Vagina (tissue), 2 donors: ENCODE results near the gene MSANTD3. TPM values are rescaled to one million over a fixed set of nuclear protein-coding genes. Genes with fewer than 3 reads are reported as not detected.
"Not testable (repeated sequence)": the region's sequence is repeated elsewhere in the genome, so short reads cannot be mapped to it uniquely, and the experiment has no call there.

Source experiments
- DNase-seq, 2 donors: peaks; one replicate each; pipeline ENCODE4 v3.0.0-alpha.2; 2017; ENCODE audit errors: extremely low spot score in 2 of 2
- H3K27ac ChIP-seq: fragments of 200-600 bp; sonication (generic); one replicate; pipeline ENCODE4 v1.5.1; 2019
- H3K27me3 ChIP-seq: fragments of 200-600 bp; sonication (generic); one replicate; pipeline ENCODE4 v1.5.1; 2019
- H3K36me3 ChIP-seq, 2 donors: fragments of 200-600 bp; sonication (generic); one replicate each; pipeline ENCODE4 v1.5.1; 2017 to 2019
- H3K4me1 ChIP-seq: fragments of 200-600 bp; sonication (generic); one replicate; pipeline ENCODE4 v1.5.1; 2019
- H3K4me3 ChIP-seq, 2 donors: fragments of 200-600 bp; sonication (generic); 1 replicate in 1 of 2; 2 replicates in 1 of 2; pipeline ENCODE4 v1.5.1; 2016 to 2019
- H3K9me3 ChIP-seq: fragments of 200-600 bp; sonication (generic); one replicate; pipeline ENCODE4 v1.5.1; 2019
- POLR2A ChIP-seq, 2 donors: fragments of 450-650 bp; IDR thresholded peaks; one replicate each; pipeline ENCODE4 v1.6.1; 2017; ENCODE audit warnings: antibody characterized with exemption in 2 of 2, mild to moderate bottlenecking in 2 of 2, moderate library complexity in 2 of 2
- POLR2AphosphoS5 ChIP-seq, 2 donors: sonication (generic); formaldehyde crosslinking; IDR thresholded peaks; one replicate each; pipeline ENCODE4 v1.9.0; 2017; ENCODE audit warnings: antibody characterized with exemption in 2 of 2, mild to moderate bottlenecking in 2 of 2, low read depth in 1 of 2; ENCODE audit not compliant: insufficient read depth in 1 of 2
- intact Hi-C: fragments of 100-400 bp; cut with DNase I; formaldehyde crosslinking; loops from one replicate; pipeline ENCODE4 v1.15.1; 2023
- total RNA-seq: library from RNA; depleted of rRNA; stranded (reverse); fragments of >200 nt; gene quantifications from one replicate; pipeline ENCODE4 v1.2.3, GENCODE V29; 2016
- TF ChIP-seq, protein P1 (sequence below), 3 experiments: fragments of 450-650 bp in 2 of 3; fragments of 200-600 bp in 1 of 3; sonication (generic) in 1 of 3; IDR thresholded peaks; one replicate each; pipeline ENCODE4 v1.5.1; 2017 to 2019; ENCODE audit warnings: antibody characterized with exemption in 3 of 3, mild to moderate bottlenecking in 2 of 3, moderate library complexity in 2 of 3

MSANTD3 gene
- total RNA-seq, 1 donor from 2014 or later = 27.3 TPM

DNA sequence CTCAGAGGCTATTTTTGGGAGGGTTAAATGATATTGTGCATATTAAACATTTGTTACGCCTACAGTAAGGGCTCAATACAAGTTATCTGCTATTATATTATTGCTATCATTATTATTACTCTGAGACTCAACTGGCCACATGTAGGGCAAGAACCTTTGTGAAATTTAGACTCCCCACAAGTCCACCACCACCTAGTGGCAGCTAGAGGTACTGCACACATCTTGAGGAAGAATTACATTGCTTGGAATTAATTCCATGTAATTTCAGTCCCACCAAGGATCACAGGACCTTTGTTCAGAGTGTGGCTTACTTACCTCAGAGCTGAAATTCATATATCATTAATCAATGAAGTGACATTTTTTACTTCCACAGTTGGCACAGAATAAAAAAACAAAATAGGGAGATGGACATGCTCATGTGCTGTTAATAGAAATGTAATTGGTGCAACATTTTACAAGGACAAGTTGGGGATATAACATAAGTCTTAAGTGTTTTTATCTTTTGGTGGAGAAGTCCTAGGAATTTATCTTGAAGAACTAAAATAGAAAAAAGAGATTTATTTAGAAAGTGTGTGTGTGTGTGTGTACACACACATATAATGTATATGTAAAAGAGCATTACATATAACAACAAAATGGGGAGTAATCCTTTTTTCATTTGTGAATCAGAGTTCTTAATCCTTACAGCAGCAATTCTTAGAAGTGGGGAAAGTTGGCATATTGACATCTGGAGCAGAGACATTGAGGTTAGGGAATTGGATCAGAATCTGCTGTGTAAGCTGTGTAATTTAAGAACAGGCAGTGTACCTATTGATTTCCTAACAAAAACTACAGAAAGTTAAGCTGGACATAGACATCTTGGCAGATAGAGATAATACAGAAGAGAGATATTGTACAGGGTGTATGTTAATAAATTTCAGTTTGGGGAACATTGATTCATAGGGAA lies 11.2 kb downstream of the MSANTD3 start:
- Histone ChIP-seq H3K27me3 (no peaks in the 10 kb centered on the region), H3K4me3 (no peak overlapping the region), H3K36me3 (no peaks in the 10 kb centered on the region), H3K27ac (no peak overlapping the region), H3K4me1 (peaks cover 16% of the 10 kb centered on the region), H3K9me3 (no peaks in the 10 kb centered on the region)
- no peak for DNase-seq
- intact Hi-C loops = no loop called here
- TF ChIP-seq POLR2AphosphoS5 (IDR thresholded peaks at IDR 0.05; ENCODE audit: insufficient read depth in 1 of 2, low read depth in 1 of 2) = no peak
- no peak for TF ChIP-seq POLR2A (IDR thresholded peaks at IDR 0.05)
- TF ChIP-seq, protein P1, sequence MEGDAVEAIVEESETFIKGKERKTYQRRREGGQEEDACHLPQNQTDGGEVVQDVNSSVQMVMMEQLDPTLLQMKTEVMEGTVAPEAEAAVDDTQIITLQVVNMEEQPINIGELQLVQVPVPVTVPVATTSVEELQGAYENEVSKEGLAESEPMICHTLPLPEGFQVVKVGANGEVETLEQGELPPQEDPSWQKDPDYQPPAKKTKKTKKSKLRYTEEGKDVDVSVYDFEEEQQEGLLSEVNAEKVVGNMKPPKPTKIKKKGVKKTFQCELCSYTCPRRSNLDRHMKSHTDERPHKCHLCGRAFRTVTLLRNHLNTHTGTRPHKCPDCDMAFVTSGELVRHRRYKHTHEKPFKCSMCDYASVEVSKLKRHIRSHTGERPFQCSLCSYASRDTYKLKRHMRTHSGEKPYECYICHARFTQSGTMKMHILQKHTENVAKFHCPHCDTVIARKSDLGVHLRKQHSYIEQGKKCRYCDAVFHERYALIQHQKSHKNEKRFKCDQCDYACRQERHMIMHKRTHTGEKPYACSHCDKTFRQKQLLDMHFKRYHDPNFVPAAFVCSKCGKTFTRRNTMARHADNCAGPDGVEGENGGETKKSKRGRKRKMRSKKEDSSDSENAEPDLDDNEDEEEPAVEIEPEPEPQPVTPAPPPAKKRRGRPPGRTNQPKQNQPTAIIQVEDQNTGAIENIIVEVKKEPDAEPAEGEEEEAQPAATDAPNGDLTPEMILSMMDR (IDR thresholded peaks at IDR 0.05) = peak; percentile 37 to 89 (median 84)

DNA sequence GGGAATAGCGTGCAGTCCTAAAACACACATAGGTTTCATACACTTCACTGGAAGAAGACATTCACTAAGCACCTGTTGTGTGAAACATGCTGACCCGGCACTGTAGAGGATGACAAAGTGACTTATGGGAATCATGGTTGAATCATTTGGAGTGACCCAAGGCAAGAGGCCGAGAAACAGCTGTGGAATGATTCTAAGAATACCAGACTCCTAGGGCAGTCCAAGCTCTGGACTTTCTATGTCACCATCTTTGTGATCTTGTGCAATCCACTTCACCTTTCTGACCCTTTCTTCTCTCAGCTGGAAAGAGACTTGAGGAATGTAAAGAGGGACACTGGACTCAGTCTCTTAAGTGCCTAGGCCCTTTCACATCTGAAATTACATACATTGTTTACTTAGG lies 13.1 kb downstream of the MSANTD3 start:
- Histone ChIP-seq H3K27ac (no peak overlapping the region), H3K4me1 (peaks cover 11% of the 10 kb centered on the region), H3K4me3 (no peak overlapping the region), H3K9me3 (no peaks in the 10 kb centered on the region), H3K36me3 (no peaks in the 10 kb centered on the region), H3K27me3 (no peaks in the 10 kb centered on the region)
- TF ChIP-seq, protein P1 (IDR thresholded peaks at IDR 0.05) = no peak
- no peak for TF ChIP-seq POLR2A (IDR thresholded peaks at IDR 0.05)
- no peak for TF ChIP-seq POLR2AphosphoS5 (IDR thresholded peaks at IDR 0.05; ENCODE audit: insufficient read depth in 1 of 2, low read depth in 1 of 2)
- no peak for DNase-seq
- intact Hi-C loops = loop anchor here (10.0 kb wide), 1 partner anchor 925 kb away; no protein-coding TSS in a partner anchor

DNA sequence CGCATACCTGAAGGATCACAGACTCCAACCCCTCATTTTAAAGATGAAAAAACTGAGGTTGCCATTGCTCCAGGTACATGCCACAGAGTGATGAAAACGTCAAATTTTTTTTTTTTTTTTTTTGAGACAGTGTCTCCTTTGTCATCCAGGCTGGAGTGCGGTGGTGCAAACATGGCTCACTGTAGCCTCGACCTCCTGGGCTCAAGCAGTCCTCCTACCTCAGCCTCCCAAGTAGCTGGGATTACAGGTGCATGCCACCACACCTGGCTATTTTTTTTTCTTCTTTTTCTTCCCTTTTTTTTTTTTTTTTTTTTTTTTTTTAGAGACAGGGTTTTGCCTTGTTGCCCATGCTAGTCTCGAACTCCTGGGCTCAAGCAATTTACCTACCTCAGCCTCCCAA lies 13.5 kb downstream of the MSANTD3 start:
- intact Hi-C loops = loop anchor here (10.0 kb wide), 1 partner anchor 924 kb away; no protein-coding TSS in a partner anchor
- not testable (repeated sequence) for H3K9me3 ChIP-seq, H3K27ac ChIP-seq, DNase-seq, H3K36me3 ChIP-seq, H3K4me3 ChIP-seq, H3K27me3 ChIP-seq
- H3K4me1 ChIP-seq = peaks cover 11% of the 10 kb centered on the region

DNA sequence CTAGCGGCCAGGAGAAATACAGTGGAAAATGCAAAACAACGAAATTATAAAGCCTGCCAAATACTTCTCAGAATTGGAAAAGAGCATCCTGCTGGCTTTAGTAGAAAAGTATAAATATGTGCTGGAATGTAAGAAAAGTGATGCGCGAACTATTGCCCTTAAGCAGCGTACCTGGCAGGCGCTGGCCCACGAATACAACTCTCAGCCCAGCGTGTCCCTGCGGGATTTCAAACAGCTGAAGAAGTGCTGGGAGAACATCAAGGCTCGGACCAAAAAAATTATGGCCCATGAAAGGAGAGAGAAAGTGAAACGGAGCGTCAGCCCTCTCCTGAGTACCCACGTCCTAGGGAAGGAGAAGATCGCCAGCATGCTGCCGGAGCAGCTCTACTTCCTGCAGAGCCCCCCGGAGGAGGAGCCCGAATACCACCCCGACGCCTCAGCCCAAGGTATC lies 15.0 kb downstream of the MSANTD3 start:
- DNase-seq = no peak
- H3K4me3 ChIP-seq = no peak overlapping the region
- no peak overlapping the region for H3K27ac ChIP-seq
- H3K36me3 ChIP-seq = peaks cover 0 to 5% of the 10 kb centered on the region in 2 donors
- peaks cover 11% of the 10 kb centered on the region for H3K4me1 ChIP-seq
- TF ChIP-seq, protein P1 (IDR thresholded peaks at IDR 0.05) = no peak
- TF ChIP-seq POLR2A (IDR thresholded peaks at IDR 0.05) (no peak), POLR2AphosphoS5 (IDR thresholded peaks at IDR 0.05; ENCODE audit: insufficient read depth in 1 of 2, low read depth in 1 of 2) (no peak)
- no peaks in the 10 kb centered on the region for H3K9me3 ChIP-seq
- intact Hi-C loops = loop anchor here (10.0 kb wide), 1 partner anchor 923 kb away; no protein-coding TSS in a partner anchor
- no peaks in the 10 kb centered on the region for H3K27me3 ChIP-seq

DNA sequence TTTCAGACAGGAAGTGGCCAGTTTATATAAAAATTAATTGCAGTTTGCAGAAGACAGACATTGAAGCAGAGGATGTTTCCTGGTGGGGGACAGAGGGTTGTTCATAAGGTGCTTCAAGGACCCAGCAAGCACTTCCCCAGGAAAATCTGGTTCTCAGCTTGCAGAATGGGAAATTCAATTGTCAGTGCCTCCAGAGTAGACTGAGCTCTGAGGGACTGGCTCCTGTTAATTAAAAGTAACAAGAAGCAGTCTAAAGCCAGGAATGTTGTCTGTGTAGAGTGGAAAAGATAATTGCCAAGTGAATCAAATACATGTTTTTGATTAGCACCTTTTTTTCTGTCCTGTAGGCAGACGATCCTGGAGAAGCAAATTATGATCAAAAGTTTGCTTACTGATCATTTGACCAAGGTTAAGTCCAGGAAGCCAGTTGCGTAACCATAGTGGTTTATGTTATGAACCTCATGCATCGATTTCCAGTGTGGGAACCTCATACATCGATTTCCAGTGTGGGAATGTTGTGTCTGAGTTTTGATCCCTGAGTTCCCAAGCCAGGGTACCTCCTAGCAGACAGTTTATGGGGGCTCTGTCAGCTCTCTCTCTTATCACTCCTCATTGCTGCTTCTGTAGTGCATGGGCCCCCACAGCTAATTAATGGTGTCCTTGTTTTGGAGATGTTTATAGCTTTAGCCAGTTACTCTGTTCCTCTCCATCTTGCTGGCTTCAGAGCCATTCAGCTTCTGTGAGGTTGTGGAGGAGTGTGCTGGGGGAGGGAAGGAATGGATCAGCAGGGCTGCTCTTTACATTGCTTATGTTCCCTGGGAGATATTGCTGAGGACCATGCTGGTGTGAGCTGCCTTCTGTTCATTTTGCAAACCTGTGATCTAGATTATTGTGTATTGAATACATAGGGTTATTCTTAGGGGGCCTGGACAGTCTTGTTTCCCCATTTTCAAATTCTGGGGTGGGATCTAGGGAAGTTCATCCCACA lies 17.1 kb downstream of the MSANTD3 start:
- H3K36me3 ChIP-seq = peaks cover 0 to 12% of the 10 kb centered on the region in 2 donors
- H3K9me3 ChIP-seq = no peaks in the 10 kb centered on the region
- H3K4me1 ChIP-seq = peaks cover 7% of the 10 kb centered on the region
- intact Hi-C loops = loop anchor here (10.0 kb wide), 1 partner anchor 921 kb away; no protein-coding TSS in a partner anchor
- H3K27me3 ChIP-seq = no peaks in the 10 kb centered on the region
- H3K4me3 ChIP-seq = no peak overlapping the region
- TF ChIP-seq POLR2AphosphoS5 (IDR thresholded peaks at IDR 0.05; ENCODE audit: insufficient read depth in 1 of 2, low read depth in 1 of 2) (no peak), POLR2A (IDR thresholded peaks at IDR 0.05) (no peak)
- TF ChIP-seq, protein P1 (IDR thresholded peaks at IDR 0.05) = no peak
- no peak for DNase-seq
- H3K27ac ChIP-seq = no peak overlapping the region
